Choroid plexus epithelial cell (primary cell): ENCODE results near the gene PTPN23.

Experiments used
- DNase-seq: peaks from one replicate; pipeline ENCODE4 v3.0.0-alpha.2; 2010; ENCODE audit warnings: low read depth
- H3K4me3 ChIP-seq: 2 replicates; pipeline ENCODE4 v1.5.1; 2011; ENCODE audit warnings: low read depth, mild to moderate bottlenecking, control low read depth, low read length, moderate library complexity
- CTCF ChIP-seq: conservative IDR thresholded peaks from 2 replicates; pipeline ENCODE4 v1.5.1; 2011; ENCODE audit warnings: low read depth, mild to moderate bottlenecking, control low read depth, inconsistent platforms, low read length, moderate library complexity

The PTPN23 gene

GRCh38 chr3:47414666-47415587 is 34.1 kb downstream of the PTPN23 start:
- no peak for TF ChIP-seq CTCF
- no peak for DNase-seq
- H3K4me3 ChIP-seq = no peak overlapping the region

GRCh38 chr3:47416041-47416440 is 35.2 kb downstream of the PTPN23 start:
- no peak for TF ChIP-seq CTCF
- DNase-seq = no peak
- H3K4me3 ChIP-seq = no peak overlapping the region

- TF ChIP-seq CTCF = peak; percentile 6
- H3K4me3 ChIP-seq = no peak overlapping the region
- no peak for DNase-seq
Observed at GRCh38 chr3:47418167-47419082, 37.6 kb downstream of the PTPN23 start.

- DNase-seq = no peak
- no peak for TF ChIP-seq CTCF
- H3K4me3 ChIP-seq = no peak overlapping the region
Observed at GRCh38 chr3:47419083-47420043, 38.5 kb downstream of the PTPN23 start.

- H3K4me3 ChIP-seq = no peak overlapping the region
- no peak for DNase-seq
- TF ChIP-seq CTCF = no peak
Observed at GRCh38 chr3:47420044-47420430, 39.2 kb downstream of the PTPN23 start.
